ENCODE measurements around the gene ARHGEF40.

ARHGEF40 gene
- 0.82 to 6.6 reads per million in 2 donors for total RNA-seq

GRCh38 chr14:21070083-21070609 is at the start of gene ARHGEF40:
TSS of gene ARHGEF40 (plus strand) at chr14:21070304. CDS start at chr14:21070397, 93 bp downstream.
- no peak for DNase-seq

- no peak for DNase-seq
Measured at GRCh38 chr14:21020977-21021545, 49.0 kb upstream of the ARHGEF40 start.

- no peak for DNase-seq
Measured at GRCh38 chr14:21022686-21023085, 47.4 kb upstream of the ARHGEF40 start.

GRCh38 chr14:21023174-21023573 is 46.9 kb upstream of the ARHGEF40 start:
- DNase-seq, result no peak

GRCh38 chr14:21023817-21024584 is 46.1 kb upstream of the ARHGEF40 start:
- DNase-seq, result no peak

- DNase-seq, result peak; percentile 68
Measured at GRCh38 chr14:21024585-21025370, 45.3 kb upstream of the ARHGEF40 start, which contains the start of gene NDRG2. TSS of gene NDRG2 (minus strand) at chr14:21025061. CDS start at chr14:21023315, 1,746 bp downstream.

- peak; percentile 19 for DNase-seq
Measured at GRCh38 chr14:21025371-21026273, 44.5 kb upstream of the ARHGEF40 start.

- DNase-seq, result no peak
Measured at GRCh38 chr14:21026274-21026987, 43.7 kb upstream of the ARHGEF40 start.

- no peak for DNase-seq
Measured at GRCh38 chr14:21026988-21027315, 43.2 kb upstream of the ARHGEF40 start.

- no peak for DNase-seq
Measured at GRCh38 chr14:21029917-21030316, 40.2 kb upstream of the ARHGEF40 start, which contains the start of gene TPPP2. TSS of gene TPPP2 (plus strand) at chr14:21030217. CDS start at chr14:21030582, 365 bp downstream.

- DNase-seq, result no peak
Measured at GRCh38 chr14:21030531-21030930, 39.6 kb upstream of the ARHGEF40 start.

- no peak for DNase-seq
Measured at GRCh38 chr14:21032326-21033132, 37.6 kb upstream of the ARHGEF40 start.

GRCh38 chr14:21033133-21033698 is 36.9 kb upstream of the ARHGEF40 start:
- DNase-seq, result no peak

GRCh38 chr14:21034707-21035106 is 35.4 kb upstream of the ARHGEF40 start, which contains the start of gene RNASE13:
TSS of gene RNASE13 (minus strand) at chr14:21034807. CDS start at chr14:21034288, 519 bp downstream.
- DNase-seq, result no peak

GRCh38 chr14:21036751-21037150 is 33.4 kb upstream of the ARHGEF40 start:
- no peak for DNase-seq

GRCh38 chr14:21037156-21037555 is 32.9 kb upstream of the ARHGEF40 start:
- no peak for DNase-seq

- DNase-seq, result no peak
Measured at GRCh38 chr14:21038441-21039422, 31.4 kb upstream of the ARHGEF40 start.

GRCh38 chr14:21039585-21040369 is 30.3 kb upstream of the ARHGEF40 start:
- DNase-seq, result no peak

Measured in activated gamma-delta T cell (primary cell).